Stomach (tissue), 4 donors: ENCODE measurements around the gene AGAP9.
"Not testable (repeated sequence)": the region's sequence is repeated elsewhere in the genome, so short reads cannot be mapped to it uniquely, and the experiment has no call there.

Experiments used
- EP300 ChIP-seq: sonication (generic); formaldehyde crosslinking; IDR thresholded peaks from one replicate; pipeline ENCODE4 v1.6.1; 2017; ENCODE audit warnings: antibody characterized with exemption
- POLR2A ChIP-seq, 4 donors: fragments of 450-650 bp; IDR thresholded peaks; one replicate each; pipeline ENCODE4 v1.6.1; 2016; ENCODE audit warnings: antibody characterized with exemption in 4 of 4, control low read depth in 2 of 4, mild to moderate bottlenecking in 1 of 4, moderate library complexity in 1 of 4
- POLR2AphosphoS5 ChIP-seq, 3 donors: sonication (generic); formaldehyde crosslinking; IDR thresholded peaks; one replicate each; pipeline ENCODE4 v1.6.1; 2016; ENCODE audit warnings: antibody characterized with exemption in 3 of 3
- TF ChIP-seq, protein P1 (sequence below), 7 experiments: fragments of 450-650 bp in 4 of 7; fragments of 200-600 bp in 3 of 7; sonication (generic) in 3 of 7; IDR thresholded peaks; one replicate each; pipeline ENCODE4 v1.5.1; 2016 to 2019; ENCODE audit warnings: antibody characterized with exemption in 7 of 7, control low read depth in 2 of 7, mild to moderate bottlenecking in 1 of 7

DNA sequence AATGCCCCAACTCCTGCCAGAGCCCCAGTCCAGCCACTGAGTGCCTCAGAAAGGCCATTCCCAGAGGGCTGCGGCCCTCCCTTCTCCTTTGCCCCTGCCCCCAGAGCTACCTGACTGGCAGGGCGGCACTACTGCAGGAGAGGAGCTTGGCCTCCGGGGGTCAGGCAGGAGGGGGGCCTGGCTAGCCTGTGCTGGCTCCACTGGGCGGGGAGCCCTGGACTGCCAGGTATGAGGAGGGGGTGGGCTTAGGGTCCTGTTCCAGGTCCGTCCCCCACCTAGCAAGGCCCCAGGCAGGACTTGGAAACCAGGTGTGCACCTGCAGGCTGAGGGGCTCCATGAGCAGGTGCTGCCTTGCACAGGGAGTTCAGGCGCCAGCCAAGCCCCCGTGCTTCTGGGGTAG, 43.3 kb upstream of the AGAP9 start:
- not testable (repeated sequence) for TF ChIP-seq EP300; POLR2AphosphoS5 (IDR thresholded peaks at IDR 0.05); POLR2A (IDR thresholded peaks at IDR 0.05)
- TF ChIP-seq, protein P1, sequence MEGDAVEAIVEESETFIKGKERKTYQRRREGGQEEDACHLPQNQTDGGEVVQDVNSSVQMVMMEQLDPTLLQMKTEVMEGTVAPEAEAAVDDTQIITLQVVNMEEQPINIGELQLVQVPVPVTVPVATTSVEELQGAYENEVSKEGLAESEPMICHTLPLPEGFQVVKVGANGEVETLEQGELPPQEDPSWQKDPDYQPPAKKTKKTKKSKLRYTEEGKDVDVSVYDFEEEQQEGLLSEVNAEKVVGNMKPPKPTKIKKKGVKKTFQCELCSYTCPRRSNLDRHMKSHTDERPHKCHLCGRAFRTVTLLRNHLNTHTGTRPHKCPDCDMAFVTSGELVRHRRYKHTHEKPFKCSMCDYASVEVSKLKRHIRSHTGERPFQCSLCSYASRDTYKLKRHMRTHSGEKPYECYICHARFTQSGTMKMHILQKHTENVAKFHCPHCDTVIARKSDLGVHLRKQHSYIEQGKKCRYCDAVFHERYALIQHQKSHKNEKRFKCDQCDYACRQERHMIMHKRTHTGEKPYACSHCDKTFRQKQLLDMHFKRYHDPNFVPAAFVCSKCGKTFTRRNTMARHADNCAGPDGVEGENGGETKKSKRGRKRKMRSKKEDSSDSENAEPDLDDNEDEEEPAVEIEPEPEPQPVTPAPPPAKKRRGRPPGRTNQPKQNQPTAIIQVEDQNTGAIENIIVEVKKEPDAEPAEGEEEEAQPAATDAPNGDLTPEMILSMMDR (IDR thresholded peaks at IDR 0.05): not testable (repeated sequence)
